Upper lobe of right lung (tissue), 1 donor: Measurements from ENCODE around the gene ZNHIT3. TPM values are rescaled to one million over a fixed set of nuclear protein-coding genes. Genes with fewer than 3 reads are reported as not detected.

Experiments
- ATAC-seq: fragments of 200-7000 bp; cut with Tn5 transposase; one replicate; pipeline ENCODE4 v1.9.1; 2020; ENCODE audit warnings: mild to moderate bottlenecking, moderate library complexity
- DNase-seq: peaks from one replicate; pipeline ENCODE4 v3.0.0-alpha.2; 2020
- H3K27ac ChIP-seq: fragments of 200-600 bp; one replicate; pipeline ENCODE4 v1.8.0; 2022
- H3K27me3 ChIP-seq: fragments of 200-600 bp; one replicate; pipeline ENCODE4 v1.8.0; 2022; ENCODE audit warnings: mild to moderate bottlenecking
- H3K36me3 ChIP-seq: fragments of 200-600 bp; one replicate; pipeline ENCODE4 v1.8.0; 2022
- H3K4me1 ChIP-seq: fragments of 200-600 bp; one replicate; pipeline ENCODE4 v1.8.0; 2022
- H3K4me3 ChIP-seq: fragments of 200-600 bp; one replicate; pipeline ENCODE4 v1.8.0; 2022; ENCODE audit warnings: mild to moderate bottlenecking
- H3K9me3 ChIP-seq: fragments of 200-600 bp; one replicate; pipeline ENCODE4 v1.8.0; 2022
- CTCF ChIP-seq: fragments of 200-600 bp; IDR thresholded peaks from one replicate; pipeline ENCODE4 v1.8.0; 2022; ENCODE audit warnings: antibody characterized with exemption
- intact Hi-C: fragments of 100-400 bp; cut with DNase I; formaldehyde crosslinking; loops from one replicate; pipeline ENCODE4 v1.11.0; 2022
- total RNA-seq: library from RNA; stranded (reverse); fragmentation: NEBNext Ultra II Directional; extraction: Animal tissue kit (Norgen Biotek cat#: 25700); gene quantifications from one replicate; pipeline ENCODE4 v1.2.1, GENCODE V29; 2021
- donor health status: DM: no; HTN: yes; CAD: no; lungs with severe emphysema.

Gene ZNHIT3
- total RNA-seq, 1 donor from 2014 or later, result 29.0 TPM

GRCh38 chr17:36510636-36511035, 24.2 kb downstream of the ZNHIT3 start:
- ATAC-seq (no peak), DNase-seq (no peak)
- Histone ChIP-seq H3K9me3 (no peaks in the 10 kb centered on the region), H3K4me3 (no peak overlapping the region), H3K4me1 (no peaks in the 10 kb centered on the region), H3K36me3 (peaks cover 15% of the 10 kb centered on the region), H3K27me3 (no peaks in the 10 kb centered on the region), H3K27ac (no peak overlapping the region)
- TF ChIP-seq CTCF, result no peak
- intact Hi-C loops, result no loop called here

- DNase-seq (no peak), ATAC-seq (no peak)
- H3K36me3 ChIP-seq, result peaks cover 11% of the 10 kb centered on the region
- no peak overlapping the region for H3K27ac ChIP-seq
- H3K4me1 ChIP-seq, result no peaks in the 10 kb centered on the region
- H3K27me3 ChIP-seq, result no peaks in the 10 kb centered on the region
- no peak for TF ChIP-seq CTCF
- no peaks in the 10 kb centered on the region for H3K9me3 ChIP-seq
- H3K4me3 ChIP-seq, result no peak overlapping the region
- intact Hi-C loops, result no loop called here
These were observed 24.7 kb downstream of the ZNHIT3 start for GRCh38 chr17:36511216-36511615.

- H3K36me3 ChIP-seq, result peaks cover 4% of the 10 kb centered on the region
These were observed 26.2 kb downstream of the ZNHIT3 start for GRCh38 chr17:36512641-36513040.

GRCh38 chr17:36514856-36515255, 28.4 kb downstream of the ZNHIT3 start:
- DNase-seq, result no peak
- no peaks in the 10 kb centered on the region for H3K9me3 ChIP-seq
- H3K4me1 ChIP-seq, result no peaks in the 10 kb centered on the region
- no peaks in the 10 kb centered on the region for H3K27me3 ChIP-seq
- ATAC-seq, result no peak
- no peak overlapping the region for H3K27ac ChIP-seq
- peaks cover 8% of the 10 kb centered on the region for H3K36me3 ChIP-seq
- no peak overlapping the region for H3K4me3 ChIP-seq
- no peak for TF ChIP-seq CTCF
- intact Hi-C loops, result no loop called here

More at GRCh38 chr17:36512641-36513040, 26.2 kb downstream of the ZNHIT3 start:
- Histone ChIP-seq H3K27ac (no peak overlapping the region), H3K4me3 (no peak overlapping the region), H3K4me1 (no peaks in the 10 kb centered on the region), H3K9me3 (no peaks in the 10 kb centered on the region), H3K27me3 (no peaks in the 10 kb centered on the region)
- DNase-seq (no peak), ATAC-seq (no peak)
- intact Hi-C loops, result no loop called here
- TF ChIP-seq CTCF, result no peak

GRCh38 chr17:36515837-36516236, 29.4 kb downstream of the ZNHIT3 start:
- H3K9me3 ChIP-seq, result no peaks in the 10 kb centered on the region
- no peak for TF ChIP-seq CTCF
- ATAC-seq (no peak), DNase-seq (no peak)
- intact Hi-C loops, result no loop called here
- no peaks in the 10 kb centered on the region for H3K27me3 ChIP-seq
- no peak overlapping the region for H3K4me3 ChIP-seq
- no peaks in the 10 kb centered on the region for H3K4me1 ChIP-seq
- H3K36me3 ChIP-seq, result peaks cover 18% of the 10 kb centered on the region
- H3K27ac ChIP-seq, result no peak overlapping the region

- no peaks in the 10 kb centered on the region for H3K9me3 ChIP-seq
- no peak for TF ChIP-seq CTCF
- no peak overlapping the region for H3K4me3 ChIP-seq
- DNase-seq (no peak), ATAC-seq (no peak)
- no peak overlapping the region for H3K27ac ChIP-seq
- H3K27me3 ChIP-seq, result no peaks in the 10 kb centered on the region
- no peaks in the 10 kb centered on the region for H3K4me1 ChIP-seq
- intact Hi-C loops, result no loop called here
- peaks cover 58% of the 10 kb centered on the region for H3K36me3 ChIP-seq
These were observed 36.6 kb downstream of the ZNHIT3 start for GRCh38 chr17:36523113-36523512.
